AG09309 (cell line): ENCODE measurements around the gene CCDC73.

Experiments
- DNase-seq: peaks from one replicate; pipeline ENCODE4 v3.0.0-alpha.2; 2010; ENCODE audit warnings: low read depth
- H3K4me3 ChIP-seq: 2 replicates; pipeline ENCODE4 v1.5.1; 2011; ENCODE audit warnings: mild to moderate bottlenecking, low read depth, low read length, moderate library complexity; ENCODE audit not compliant: control insufficient read depth
- TF ChIP-seq, protein P1 (sequence below): IDR thresholded peaks from 2 replicates; pipeline ENCODE4 v1.5.1; 2011; ENCODE audit warnings: mild to moderate bottlenecking, low read depth, low read length, inconsistent platforms; ENCODE audit not compliant: insufficient read depth, control insufficient read depth; ENCODE audit errors: missing control alignments

CCDC73 gene

DNA sequence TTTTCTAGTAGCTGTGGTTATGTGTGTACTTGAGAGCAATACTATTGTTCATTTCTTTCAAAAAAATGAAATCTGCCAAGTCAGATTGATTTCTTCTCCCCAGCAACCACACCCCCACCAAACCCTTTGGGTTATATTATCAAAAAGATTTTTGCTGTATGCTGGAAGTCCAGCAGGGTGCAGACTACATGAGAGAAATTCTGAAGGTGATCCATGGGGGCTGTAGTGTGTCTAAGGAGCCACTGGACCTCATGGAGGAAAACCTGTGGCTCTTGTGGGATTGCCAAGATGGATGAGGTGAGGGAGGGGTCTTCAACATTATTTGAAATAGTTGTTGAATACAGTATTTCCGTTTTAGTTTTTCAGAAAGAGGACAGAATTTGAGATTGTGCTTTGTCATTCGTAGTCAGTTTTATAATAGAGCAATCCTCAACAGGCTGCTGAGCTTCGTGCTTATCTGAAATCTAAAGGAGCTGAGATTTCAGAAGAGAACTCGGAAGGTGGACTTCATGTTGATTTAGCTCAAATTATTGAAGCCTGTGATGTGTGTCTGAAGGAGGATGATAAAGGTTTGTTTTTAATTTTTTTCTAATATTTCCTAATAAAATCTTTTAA is 207.8 kb downstream of the CCDC73 start:
- TF ChIP-seq, protein P1, sequence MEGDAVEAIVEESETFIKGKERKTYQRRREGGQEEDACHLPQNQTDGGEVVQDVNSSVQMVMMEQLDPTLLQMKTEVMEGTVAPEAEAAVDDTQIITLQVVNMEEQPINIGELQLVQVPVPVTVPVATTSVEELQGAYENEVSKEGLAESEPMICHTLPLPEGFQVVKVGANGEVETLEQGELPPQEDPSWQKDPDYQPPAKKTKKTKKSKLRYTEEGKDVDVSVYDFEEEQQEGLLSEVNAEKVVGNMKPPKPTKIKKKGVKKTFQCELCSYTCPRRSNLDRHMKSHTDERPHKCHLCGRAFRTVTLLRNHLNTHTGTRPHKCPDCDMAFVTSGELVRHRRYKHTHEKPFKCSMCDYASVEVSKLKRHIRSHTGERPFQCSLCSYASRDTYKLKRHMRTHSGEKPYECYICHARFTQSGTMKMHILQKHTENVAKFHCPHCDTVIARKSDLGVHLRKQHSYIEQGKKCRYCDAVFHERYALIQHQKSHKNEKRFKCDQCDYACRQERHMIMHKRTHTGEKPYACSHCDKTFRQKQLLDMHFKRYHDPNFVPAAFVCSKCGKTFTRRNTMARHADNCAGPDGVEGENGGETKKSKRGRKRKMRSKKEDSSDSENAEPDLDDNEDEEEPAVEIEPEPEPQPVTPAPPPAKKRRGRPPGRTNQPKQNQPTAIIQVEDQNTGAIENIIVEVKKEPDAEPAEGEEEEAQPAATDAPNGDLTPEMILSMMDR, result peak; percentile 22
- DNase-seq, result no peak
- no peak overlapping the region for H3K4me3 ChIP-seq

DNA sequence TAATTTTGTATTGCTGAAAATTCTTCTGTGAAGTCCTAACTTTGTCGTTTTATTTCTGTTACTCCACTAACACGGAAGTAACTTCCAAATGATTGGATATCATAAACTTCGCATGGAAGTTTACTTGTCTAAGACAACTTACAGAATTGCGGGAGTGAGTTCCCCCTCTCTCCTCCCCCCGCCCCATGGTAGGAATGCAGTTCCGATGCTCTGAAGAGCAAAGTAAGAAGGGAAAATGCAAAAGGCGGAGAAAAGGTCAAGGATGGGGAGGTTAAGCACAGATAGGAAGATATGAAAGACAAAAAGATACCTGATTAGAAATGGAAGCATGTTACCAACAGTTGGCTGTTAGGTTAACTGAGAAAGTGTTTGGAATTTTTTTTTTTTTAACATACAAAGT is 209.5 kb downstream of the CCDC73 start:
- peak overlapping the region; percentile 79 for H3K4me3 ChIP-seq
- TF ChIP-seq, protein P1, result no peak
- no peak for DNase-seq

DNA sequence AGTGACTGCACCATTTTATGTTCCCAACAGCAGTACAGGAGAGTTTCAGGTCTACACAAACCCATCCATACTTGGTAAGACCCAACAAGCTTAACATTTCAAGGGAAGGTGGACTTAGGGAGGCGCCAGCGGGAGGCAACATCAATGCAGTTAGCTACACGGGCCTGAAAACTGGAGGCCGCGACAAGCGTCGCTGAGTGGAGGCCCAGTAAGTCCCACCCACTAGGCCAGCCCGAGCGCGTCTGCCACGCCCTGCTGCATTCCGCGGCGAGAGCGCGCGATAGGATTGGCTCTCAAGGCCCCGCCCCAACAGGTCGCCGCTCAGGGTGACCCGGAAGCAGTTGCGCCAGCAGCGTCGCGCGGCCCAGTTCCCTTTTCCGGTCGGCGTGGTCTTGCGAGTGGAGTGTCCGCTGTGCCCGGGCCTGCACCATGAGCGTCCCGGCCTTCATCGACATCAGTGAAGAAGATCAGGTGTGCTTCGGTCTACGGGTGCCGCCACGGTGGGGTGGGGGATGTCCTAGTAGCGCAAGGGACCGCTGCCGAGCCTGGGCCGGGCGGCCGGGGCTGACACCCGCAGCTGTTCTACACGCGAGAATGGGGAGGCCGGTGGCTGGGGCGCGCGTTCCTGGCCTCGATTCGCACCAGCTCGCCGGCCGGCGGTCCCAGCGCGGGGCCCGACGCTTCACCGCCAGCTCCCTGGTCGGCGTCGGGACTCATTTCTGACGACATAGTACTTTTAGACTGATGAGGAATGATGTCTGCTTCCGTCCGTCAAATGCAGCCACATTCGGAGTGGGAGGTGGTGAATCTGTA is 210.8 kb downstream of the CCDC73 start, which contains the start of gene EIF3M:
TSS of gene EIF3M (plus strand) at position 373 of the 813 bp plus-strand sequence. CDS start at position 430, 57 bp downstream.
- H3K4me3 ChIP-seq, result peak within 1 kb of the TSS; percentile 79
- peak; percentile 80 for DNase-seq
- TF ChIP-seq, protein P1, result no peak

DNA sequence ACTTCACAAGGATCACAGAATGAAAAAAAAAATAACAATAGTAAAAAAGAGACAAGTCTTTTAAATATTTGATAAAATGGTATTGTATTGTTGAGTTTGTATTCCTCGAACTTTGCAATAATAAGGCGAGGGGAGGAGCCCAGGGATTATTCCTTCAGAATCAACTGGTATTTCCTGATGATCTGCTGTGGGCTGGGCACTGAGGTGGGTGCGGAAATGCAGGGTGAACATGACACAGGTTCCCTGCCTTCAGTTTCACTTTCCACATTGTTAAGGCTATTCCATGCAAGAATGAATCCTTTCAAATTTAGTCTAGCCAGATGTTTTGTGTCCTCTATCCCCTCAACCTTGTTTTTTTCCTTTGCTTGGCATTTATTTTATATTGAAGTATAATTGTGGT is 212.9 kb downstream of the CCDC73 start:
- H3K4me3 ChIP-seq, result no peak overlapping the region
- TF ChIP-seq, protein P1, result no peak
- DNase-seq, result no peak

DNA sequence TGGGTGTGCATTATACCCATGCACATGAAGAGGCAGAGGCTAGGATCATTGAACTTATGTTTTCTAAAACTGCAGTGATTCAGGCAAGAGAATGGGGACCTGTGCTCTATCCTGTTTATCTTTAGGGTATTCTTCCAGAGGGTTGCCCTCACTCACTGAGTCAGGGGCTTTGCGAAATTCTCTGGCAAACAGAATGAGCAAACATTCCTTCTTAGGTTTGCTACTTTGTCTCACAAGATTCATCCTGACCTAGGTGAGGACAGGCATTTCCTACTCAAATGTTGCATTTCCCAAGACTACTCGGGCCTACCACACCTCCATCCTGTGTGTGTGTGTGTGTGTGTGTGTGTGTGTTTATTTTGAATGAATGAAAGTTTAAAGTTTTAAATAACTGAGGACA is 213.5 kb downstream of the CCDC73 start:
- TF ChIP-seq, protein P1, result no peak
- H3K4me3 ChIP-seq, result no peak overlapping the region
- DNase-seq, result no peak

DNA sequence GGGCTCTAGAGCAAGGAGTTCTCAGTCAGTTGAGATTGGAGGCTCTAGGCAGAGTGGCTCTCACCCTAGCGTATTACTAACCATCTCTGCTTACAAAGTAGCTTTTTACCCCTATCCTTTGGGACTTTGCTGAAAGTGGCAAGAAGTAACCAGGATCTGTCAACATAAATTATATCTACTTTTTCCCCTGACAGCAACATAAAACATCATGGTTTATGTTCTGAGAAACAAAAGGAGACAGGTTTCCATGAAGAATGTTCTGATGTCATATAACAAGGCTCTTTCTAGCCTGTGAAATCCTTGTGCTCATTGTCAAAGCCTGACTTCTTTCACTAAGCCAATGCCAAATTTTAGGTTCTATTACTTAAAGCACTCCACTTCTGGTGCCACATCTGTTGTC is 218.0 kb downstream of the CCDC73 start:
- DNase-seq, result no peak
- no peak overlapping the region for H3K4me3 ChIP-seq
- TF ChIP-seq, protein P1, result no peak
